Fibroblast of gingiva (primary cell): Measurements from ENCODE around the gene TMEM209.
"Not testable (repeated sequence)": the region's sequence is repeated elsewhere in the genome, so short reads cannot be mapped to it uniquely, and the experiment has no call there.

ENCODE experiments used
- DNase-seq: peaks from one replicate; pipeline ENCODE4 v3.0.0-alpha.2; 2011; ENCODE audit warnings: low read depth

The TMEM209 gene

DNA sequence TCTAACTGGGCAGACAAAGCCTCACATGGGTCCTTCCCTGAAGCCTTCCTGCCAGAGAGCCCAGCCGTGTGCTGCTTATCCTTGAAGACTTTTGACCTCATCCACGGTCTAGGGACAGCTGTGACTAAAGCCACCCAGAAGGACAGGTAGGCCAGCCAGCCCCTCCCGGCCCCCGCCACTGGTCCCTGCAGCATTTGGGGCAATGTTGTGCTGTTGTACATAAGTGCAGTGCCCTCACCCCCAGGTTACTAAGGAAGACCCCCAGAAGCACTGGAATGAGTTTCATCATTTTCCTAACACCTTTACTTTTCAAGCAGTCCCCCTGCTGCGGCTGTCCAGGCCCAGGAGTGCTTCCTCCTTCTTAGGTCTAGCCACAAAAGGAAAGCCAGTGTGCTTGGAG, 43.0 kb downstream of the TMEM209 start:
- DNase-seq, result no peak

DNA sequence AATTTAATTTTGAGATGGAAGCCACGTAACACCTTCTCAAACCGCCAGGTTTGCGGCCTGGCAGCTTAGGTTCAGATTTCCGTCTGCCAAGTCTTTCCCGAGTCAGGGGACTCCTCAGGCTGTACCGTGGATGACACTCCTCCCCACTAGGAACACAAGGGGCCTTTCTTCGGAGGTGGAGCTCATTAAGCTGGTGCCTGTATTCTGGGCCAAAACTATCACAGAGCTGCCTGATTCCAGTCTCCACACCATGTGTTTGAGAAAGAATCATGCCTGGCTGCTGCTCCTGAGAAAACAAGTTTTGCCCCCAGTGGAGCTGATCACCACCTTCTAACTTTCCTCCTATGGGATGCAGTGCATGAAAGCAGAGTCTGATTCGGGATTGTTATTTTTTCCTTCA, 44.8 kb downstream of the TMEM209 start:
- no peak for DNase-seq

DNA sequence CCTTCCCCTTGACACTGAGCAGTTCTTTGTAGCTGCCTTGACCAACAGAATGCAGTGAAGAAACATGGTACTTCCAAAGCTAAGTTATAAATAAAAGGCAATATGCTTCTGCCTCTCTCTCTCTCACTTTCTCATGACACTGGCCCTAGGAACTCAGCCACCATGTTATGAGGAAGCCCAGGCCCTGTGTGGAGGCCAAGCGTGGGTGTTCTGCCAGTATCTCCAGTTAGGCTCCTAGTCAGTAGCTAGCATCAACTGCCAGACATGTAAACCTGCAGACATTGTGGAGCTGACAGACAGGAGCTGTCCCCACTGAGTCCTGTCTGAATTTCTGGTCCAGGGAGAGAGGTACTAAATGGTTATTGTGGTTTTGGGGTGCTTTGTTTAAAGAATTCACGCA, 45.2 kb downstream of the TMEM209 start:
- DNase-seq, result no peak

DNA sequence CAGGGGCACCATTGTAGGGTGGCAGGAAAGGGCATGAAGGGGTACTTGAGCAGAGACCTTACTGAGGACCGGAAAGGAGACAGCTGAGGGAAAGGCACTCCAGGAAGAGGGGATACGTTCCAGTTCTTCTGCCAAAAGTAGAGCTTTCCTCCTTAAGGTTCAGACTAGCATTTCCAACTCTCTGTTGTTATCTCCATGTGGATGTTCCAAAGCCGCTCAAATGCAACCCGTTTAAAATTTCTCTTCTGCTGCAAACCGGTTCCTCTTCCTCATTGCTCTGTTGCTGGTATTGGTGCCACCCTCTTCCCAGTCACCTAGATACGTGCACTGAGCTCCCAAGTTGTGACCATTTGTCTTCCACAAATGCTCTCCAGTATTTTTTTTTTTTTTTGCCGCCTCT, 47.5 kb downstream of the TMEM209 start:
- DNase-seq, result no peak

DNA sequence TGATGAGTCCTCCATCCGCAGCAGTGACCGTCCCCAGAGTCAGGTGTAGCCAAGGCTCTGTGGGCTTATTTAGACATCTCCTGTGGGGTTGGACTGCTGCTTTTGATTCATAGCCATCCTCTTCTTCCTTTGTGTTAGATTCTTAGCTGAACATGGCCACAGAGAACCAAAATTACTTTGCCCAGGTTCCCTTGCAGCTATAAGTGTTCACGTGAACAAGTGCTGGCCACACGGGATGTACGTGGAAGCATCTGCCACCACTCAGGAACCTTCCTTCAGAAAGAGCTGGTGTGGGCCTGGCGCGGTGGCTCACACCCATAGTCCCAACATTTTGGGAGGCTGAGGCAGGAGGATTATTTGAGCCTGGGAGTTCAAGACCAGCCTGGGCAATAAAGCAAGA, 49.1 kb downstream of the TMEM209 start:
- no peak for DNase-seq

DNA sequence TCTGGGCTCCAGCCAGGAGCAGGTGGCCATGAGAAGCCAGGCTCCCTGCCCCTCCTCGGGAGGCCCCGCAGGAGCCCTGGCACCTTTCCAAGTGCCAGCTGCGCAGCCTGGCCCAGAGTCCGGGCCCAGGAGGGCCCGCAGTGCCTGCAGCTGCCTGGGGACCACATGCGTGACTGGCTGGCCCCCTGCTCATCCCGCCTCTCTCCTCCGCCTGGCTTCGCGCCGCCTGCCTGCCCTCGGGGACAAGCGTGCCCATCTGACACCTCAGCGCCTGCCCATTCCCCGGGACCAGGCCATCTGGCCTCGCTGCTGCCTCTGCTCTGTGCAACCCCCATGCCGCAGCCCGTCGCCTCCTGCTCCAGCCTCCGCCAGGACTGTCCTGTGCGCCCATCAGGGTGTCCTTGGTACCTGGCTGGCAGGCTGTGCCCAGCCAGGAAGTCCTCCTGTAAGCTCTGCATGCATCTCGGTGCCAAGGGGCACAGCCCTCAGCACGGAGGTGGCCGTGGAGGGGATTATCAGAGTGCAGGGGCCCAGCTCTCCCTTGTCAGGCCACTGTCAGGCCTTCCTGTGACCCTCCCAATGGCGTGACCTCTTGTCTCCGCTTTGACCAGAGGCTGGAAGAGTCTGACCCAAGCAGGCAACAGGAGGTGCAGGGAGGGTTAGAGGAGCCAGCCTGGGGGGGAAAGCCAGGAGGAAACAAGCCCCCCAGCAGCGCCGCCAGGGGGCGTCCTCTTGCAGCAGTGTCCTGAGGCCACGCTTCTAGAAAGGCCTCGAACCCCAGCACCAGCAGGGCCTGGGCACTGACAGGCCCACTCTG, 50.5 kb downstream of the TMEM209 start:
- DNase-seq, result no peak

DNA sequence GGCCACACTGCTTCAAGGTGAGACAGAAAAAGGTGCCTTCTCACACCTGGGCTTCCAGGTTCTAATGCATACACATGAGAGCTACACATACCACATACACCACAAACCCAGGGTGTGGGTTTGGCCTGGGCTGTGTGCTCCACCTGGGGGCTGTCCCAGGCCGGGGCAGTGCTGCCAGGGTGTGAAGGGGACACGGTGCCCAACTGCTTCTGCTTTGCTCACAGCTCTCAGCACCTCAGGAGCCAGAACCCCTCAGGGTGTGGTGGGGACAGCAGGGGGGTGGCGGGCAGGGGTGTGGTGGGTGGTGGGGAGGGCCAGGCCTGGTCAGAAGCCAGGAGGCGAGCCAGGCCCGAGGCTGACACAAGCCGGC, 51.1 kb downstream of the TMEM209 start:
- no peak for DNase-seq

DNA sequence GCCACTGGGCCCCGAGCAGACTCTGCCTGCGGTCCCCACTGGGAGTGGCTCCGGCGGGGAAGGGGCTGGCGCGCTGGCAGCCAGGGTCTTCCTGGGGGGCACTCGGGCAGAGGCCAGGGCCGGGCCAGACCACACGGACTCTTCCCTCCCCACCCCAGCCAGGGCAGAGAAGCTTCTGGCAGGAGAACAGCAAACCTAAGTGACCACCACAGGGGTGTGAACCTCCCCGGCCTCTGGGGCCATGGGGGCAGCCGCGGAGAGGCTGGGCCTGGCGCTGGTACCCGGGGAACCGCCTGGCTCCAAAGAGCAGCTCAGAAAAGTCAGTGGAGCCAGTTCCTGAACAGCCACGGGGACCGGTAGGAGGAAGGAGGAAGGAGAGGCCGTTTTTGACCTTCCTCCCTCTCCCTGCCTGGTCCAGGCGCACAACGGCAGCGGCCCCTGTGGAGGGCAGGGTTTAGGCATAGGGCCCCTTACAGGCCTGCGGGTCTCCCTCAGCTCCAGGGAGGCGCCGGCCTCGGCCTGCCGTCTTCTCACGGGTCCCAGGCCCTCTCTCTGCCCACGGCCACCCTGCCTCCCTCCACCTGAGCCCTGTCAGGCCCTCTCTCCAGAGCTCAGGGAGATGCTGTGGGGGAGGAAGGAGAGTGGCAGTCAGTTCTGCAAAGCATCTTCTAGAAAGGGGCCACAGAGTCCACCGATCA, 51.8 kb downstream of the TMEM209 start:
- DNase-seq, result no peak

DNA sequence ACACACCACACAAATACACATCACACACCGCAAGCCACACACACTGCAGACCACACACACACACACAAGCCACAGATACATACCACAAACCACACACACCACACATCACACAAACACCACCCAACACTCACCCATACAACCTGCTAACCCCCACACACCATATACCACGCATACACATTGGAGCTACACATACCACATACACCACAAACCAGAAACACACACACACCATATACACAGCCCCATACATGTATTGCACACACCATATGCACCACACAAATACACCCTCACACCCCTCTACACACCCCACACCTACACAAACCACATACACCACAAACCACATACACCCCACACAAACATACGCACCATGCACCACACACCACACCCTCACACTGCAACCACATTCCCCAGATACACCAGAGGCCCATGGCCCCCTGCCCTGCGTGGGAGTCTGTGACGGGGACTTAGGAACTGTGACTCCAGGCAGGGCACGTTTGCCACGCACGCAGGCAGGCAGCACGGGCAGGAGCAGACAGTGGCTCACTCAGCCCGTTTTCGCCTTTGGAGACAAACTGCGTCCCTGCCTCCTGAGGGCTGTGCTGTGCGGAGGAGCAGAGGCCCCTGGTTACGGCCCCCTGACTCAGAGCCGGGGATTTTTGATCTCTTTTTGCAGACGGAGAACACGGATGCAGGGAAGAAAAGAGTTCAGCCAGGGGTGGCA, 52.6 kb downstream of the TMEM209 start:
- DNase-seq, result no peak

DNA sequence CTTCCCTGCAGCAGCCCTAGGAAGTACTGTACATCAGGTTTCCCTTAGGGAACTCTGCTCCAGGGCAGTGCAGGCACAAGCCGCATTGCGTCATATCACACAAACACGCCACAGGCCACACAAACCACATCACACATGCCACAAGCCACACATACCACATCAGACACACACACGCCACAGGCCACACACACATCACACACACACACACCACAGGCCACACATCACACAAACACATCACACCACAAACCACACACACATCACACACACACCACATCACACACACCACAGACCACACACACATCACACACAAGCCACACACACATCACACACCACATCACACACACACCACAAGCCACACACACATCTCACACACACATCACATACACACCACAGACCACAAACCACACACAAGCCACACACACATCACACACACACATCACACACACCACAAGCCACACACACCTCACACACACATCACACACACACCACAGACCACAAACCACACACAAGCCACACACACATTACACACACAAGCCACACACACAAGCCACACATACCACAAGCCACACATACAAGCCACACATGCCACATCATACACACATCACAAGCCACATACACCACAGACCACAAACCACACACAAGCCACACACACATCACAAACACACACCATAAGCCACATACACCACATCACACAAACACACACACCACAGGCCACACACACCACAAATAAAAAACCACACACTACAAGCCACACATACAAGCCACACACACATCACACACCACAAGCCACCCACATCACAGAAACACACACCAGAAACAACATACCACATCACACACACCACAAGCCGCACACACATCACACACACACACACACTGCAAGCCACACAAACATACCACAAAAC, 53.4 kb downstream of the TMEM209 start:
- DNase-seq, result peak; percentile 62

DNA sequence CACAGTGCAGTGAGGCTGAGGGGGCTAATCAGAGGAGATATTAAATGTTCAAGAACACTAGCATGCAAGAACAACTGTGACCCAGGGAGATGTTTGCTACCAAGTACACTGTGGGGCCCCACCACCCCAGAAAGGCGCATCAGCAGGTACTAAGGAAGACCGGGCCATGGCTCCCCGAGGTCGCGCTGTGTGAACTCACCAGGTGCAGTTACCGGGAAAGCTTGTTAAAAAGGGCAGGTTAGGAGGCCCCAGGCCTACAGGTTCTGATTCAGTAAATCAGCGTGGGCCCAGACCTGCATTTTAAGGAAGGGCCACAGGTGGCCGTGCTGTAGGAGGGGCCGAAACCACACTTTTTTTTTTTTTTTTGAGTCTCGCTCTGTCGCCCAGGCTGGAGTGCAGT, 54.6 kb downstream of the TMEM209 start:
- DNase-seq, result no peak

DNA sequence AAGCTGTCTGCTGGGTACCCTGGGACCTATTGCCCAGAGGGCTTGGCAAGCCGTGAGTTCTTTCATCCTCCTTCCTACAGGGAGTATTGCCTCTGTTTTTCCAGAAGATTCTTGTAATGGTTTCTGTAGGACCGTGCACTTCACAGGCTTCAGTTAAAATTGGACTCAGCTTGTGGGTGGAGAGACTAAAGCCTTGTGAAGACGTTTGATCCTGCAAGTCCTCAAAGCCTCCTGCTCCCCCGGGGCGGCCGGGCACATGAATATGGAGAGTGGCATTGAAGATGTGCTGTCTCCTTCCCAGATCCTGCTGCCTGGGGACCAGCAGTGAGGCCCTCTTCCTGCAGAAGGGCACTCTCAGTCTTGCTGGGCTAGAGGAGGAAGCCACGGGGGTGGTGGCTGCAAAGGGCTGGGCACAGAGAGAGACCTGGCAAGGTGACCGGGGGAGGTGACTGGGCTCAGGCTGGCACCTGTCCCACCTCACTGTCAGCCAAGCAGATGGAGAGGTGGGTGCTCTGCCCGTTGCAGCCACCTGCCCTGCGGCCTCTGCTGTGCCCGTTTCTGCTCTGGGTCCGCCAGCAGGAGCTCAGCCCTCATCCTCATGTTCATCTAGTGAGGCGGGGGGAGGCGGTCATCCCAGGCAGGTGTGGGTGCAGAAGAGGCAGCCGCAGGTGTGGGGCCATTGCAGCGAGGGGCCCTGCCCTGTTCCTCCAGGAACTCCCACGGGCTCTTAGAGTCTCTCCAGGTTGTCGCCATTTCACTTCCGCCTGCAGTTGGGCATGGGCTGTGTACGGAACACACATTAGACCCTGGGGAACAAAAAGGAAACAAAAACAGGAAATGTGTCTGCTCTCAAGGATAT, 55.7 kb downstream of the TMEM209 start:
- no peak for DNase-seq

DNA sequence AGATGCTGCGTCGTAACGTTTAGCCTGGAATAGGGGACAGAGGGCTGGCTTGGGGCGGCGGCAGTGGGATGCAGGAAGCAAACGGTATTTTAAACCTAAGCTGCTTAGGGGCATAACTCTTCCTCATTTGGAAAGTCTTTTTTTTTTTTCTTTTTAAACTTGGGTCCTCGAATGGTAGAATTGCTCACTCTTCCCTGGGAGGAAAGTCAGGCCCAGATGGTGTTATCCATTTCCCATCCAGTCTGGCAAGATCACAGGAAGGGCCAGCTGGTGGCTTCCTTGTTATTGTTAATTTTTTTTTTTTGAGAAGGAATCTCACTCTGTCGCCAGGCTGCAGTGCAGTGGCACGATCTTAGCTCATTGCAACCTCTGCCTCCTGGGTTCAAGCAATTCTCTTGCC, 56.6 kb downstream of the TMEM209 start:
- DNase-seq, result peak; percentile 16

DNA sequence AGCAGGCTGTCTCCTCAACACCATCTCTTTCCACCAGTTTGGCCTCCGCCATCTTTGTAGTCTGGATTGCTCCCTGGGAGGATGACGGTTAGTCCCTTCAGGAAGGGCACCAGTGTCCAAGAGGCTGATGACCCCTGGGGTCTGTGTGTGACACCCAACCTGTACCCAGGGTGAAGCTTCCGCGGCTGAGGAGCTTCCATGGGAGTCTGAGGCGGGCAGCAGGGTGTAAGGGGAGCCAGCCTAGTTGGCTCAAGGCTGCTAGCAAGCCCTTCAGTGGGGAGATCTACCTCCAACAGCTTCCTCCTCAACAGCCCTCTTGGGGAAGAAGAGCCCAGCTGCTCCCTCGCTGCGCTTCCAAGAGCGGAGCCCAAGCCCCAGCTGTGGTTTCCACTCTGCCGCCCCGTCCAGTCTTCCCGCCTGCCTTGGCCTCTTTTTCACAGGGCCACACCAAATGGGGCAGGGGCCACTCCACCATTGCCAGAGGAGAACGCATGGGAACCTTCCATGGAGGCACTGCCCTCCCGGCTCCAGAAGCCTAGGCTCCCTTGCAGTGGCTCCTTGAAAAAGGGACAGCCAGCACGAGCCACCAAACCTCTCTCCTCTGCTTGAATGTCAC, 57.4 kb downstream of the TMEM209 start:
- DNase-seq, result no peak

DNA sequence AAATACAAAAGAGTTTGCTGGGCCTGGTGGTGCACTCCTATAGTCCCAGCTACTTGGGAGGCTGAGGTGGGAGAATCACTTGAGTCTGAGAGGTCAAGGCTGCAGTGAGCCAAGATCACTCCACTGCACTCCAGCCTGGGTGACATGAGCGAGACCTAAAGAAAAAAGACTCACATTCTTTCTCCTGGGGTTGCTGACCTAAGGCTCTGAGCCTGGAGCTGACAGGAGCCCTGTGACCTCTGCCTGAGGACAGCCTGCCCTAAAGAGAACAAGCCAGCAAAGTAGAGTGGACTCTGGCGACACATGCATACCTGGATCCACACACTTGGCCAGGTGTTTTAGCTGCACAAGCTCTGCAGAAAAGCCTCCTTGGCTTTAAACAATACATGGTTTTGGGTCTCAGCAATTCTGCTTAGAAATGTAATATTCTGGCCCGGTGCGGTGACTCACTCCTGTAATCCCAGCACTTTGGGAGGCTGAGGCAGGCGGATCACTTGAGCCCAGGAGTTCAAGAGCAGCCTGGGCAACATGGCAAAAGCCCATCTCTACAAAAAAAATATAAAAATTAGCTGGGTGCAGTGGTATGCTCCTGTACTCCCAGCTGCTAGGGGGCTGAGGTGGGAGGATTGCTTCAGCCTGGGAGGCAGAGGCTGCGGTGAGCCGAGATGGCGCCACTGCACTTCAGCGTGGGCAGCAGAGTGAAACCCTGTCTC, 58.4 kb downstream of the TMEM209 start:
- DNase-seq, result no peak

DNA sequence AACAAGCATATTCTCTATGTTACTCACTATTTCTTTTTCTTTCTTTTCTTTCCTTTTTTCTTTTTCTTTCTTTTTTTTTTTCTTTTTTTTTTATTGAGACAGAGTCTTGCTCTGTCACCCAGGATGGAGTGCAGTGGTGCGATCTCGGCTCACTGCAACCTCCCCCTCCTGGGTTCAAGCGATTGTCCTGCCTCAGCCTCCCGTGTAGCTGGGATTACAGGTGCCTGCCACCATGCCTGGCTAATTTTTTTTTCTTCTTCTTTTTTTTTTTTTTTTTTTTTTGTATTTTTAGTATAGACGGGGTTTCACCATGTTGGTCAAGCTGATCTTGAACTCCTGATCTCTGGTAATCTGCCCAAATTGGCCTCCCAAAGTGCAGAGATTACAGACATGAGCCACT, 59.1 kb downstream of the TMEM209 start:
- not testable (repeated sequence) for DNase-seq

DNA sequence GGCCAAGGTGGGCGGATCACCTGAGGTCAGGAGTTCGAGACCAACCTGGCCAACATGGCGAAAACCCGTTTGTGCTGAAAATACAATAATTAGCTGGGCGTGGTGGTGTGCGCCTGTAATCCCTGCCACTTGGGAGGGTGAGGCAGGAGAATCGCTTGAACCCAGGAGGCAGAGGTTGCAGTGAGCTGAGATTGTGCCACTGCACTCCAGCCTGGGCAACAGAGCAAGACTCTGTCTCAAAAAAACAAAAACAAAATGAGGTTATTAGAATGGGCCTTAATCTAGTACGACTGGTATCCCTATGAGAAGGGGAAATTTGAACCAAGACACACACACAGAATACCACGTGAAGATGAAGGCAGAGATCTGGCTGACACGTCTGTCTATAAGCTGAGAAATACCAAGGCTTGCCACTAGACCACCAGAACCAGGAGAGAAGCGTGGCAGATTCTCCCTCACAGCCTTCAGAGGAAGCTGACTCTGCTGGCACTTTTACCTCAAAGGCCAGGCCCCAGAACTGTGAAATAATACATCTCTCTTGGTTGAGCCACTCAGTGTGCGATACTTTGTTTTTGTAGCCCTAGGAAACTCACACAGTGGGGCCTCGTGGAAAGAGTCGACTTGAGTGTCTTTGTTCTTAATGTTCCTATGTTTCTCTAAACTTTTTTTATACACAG, 59.6 kb downstream of the TMEM209 start:
- DNase-seq, result no peak

DNA sequence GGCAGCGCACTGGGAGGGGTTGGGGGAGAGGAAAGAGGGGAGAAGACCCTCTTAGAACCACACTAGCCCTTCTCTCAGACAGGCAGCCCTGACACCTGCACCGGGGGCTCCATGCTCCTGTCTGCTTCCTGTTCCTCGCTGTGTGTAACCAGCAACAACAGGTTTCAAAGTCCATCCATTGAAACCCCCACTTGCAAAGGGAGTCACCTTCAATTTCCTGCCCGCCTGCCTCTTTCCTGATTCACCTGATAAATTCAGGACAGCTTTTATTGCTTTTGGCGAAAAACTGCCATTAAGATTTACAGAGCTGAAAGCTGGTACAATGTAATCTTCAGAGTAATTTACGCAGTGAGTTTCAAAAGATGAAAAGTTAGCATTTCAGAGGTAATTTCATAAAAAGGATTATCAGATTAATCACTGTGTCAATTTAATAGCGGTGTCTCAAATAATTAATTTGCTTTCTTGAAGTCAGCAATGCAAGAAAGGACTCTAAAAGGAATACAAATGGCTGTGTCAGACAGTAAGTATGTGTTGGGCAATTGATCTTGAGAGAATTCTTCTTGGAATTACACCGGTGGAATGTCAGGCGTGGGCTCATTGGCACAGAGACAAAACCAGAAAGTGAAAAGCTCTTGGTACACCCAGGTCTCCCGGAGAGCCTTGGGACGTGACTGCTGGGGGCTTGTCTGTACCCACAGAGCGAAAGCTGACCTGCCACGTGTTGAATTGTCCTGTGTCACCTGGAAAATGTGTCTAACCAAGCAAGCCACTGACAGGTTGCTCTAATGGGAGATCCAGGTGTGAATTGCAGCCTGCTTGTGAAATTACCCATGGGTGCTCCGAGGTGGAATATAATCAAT, 60.7 kb downstream of the TMEM209 start:
- DNase-seq, result peak; percentile 17

DNA sequence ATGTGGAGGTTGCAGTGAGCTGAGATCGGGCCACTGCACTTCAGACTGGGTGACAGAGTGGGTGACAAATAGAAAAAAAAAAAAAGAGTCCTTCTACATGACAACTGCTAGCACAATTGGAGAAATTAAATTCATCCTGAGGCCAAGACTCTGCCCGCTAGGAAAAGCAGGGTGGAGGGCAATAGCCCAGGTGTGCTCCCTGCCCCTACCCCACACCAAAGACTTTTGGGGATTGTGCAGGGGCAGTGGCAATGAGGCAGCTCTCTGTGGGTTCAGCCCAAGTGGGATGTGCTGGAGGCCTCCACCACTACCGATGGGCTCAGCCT, 61.3 kb downstream of the TMEM209 start:
- DNase-seq, result no peak
